Smooth muscle cell (in vitro differentiated cells): Measurements from ENCODE around the gene KIRREL3. TPM values are rescaled to one million over a fixed set of nuclear protein-coding genes. Genes with fewer than 3 reads are reported as not detected.

Experiments used
- DNase-seq: peaks from one replicate; lab custom pipeline; 2025; ENCODE audit not compliant: unreplicated experiment; lab: John Stamatoyannopoulos, UW
- H2AFZ ChIP-seq: fragments of 200-600 bp; sonication (generic); 2 replicates; pipeline ENCODE4 v1.6.0; 2016; ENCODE audit warnings: antibody characterized with exemption, low read depth, mild to moderate bottlenecking
- H3F3A ChIP-seq: fragments of 200-600 bp; sonication (generic); 2 replicates; pipeline ENCODE4 v1.6.0; 2017; ENCODE audit warnings: antibody characterized with exemption, low read depth
- H3K27ac ChIP-seq: fragments of 200-600 bp; sonication (generic); 2 replicates; pipeline ENCODE4 v1.5.1; 2016; ENCODE audit warnings: low read depth, mild to moderate bottlenecking
- H3K27me3 ChIP-seq: fragments of 200-600 bp; sonication (generic); 2 replicates; pipeline ENCODE4 v1.6.1; 2016; ENCODE audit warnings: low read depth, mild to moderate bottlenecking
- H3K36me3 ChIP-seq: fragments of 200-600 bp; sonication (generic); 2 replicates; pipeline ENCODE4 v1.5.1; 2016; ENCODE audit warnings: low read depth
- H3K4me1 ChIP-seq: fragments of 200-600 bp; sonication (generic); 2 replicates; pipeline ENCODE4 v1.5.1; 2016; ENCODE audit warnings: low read depth
- H3K4me2 ChIP-seq: fragments of 200-600 bp; sonication (generic); 2 replicates; pipeline ENCODE4 v1.6.0; 2016; ENCODE audit warnings: mild to moderate bottlenecking
- H3K4me3 ChIP-seq: fragments of 200-600 bp; sonication (generic); 2 replicates; pipeline ENCODE4 v1.5.1; 2016; ENCODE audit warnings: mild to moderate bottlenecking
- H3K79me2 ChIP-seq: fragments of 200-600 bp; sonication (generic); 2 replicates; pipeline ENCODE4 v1.6.0; 2016; ENCODE audit warnings: low read depth, mild to moderate bottlenecking
- H3K9ac ChIP-seq: fragments of 200-600 bp; sonication (generic); 2 replicates; pipeline ENCODE4 v1.6.0; 2016; ENCODE audit warnings: low read depth
- H3K9me3 ChIP-seq: fragments of 200-600 bp; sonication (generic); replicated peaks from 2 replicates; pipeline ENCODE4 v1.5.1; 2016; ENCODE audit warnings: low read depth
- H4K20me1 ChIP-seq: fragments of 200-600 bp; sonication (generic); 2 replicates; pipeline ENCODE4 v1.6.0; 2016; ENCODE audit warnings: low read depth
- WGBS: methylation state at CpG from one replicate; pipeline ENCODE4 v1.1.7; 2016; ENCODE audit warnings: low lambda C conversion rate; 5-methylcytosine and 5-hydroxymethylcytosine counted together
- polyA plus RNA-seq: library from polyadenylated mRNA; unstranded; fragments of >200 nt; fragmentation: Nextera tagmentation; extraction: Ambion mirVana; gene quantifications from 2 replicates; pipeline ENCODE4 v1.2.1, GENCODE V29; 2016
- total RNA-seq: library from RNA; depleted of rRNA; stranded (reverse); fragments of >200 nt; gene quantifications from 2 replicates; pipeline ENCODE4 v1.2.3, GENCODE V29; 2014
- TF ChIP-seq, protein P1 (sequence below): fragments of 200-600 bp; sonication (generic); IDR thresholded peaks from 2 replicates; pipeline ENCODE4 v1.5.1; 2017; ENCODE audit warnings: borderline replicate concordance, mild to moderate bottlenecking, antibody characterized with exemption; ENCODE audit not compliant: insufficient read depth, poor library complexity, severe bottlenecking

KIRREL3 gene
- total and polyA plus RNA-seq, 2 experiments from 2014 or later = 1.2 TPM; not detected in 1

DNA sequence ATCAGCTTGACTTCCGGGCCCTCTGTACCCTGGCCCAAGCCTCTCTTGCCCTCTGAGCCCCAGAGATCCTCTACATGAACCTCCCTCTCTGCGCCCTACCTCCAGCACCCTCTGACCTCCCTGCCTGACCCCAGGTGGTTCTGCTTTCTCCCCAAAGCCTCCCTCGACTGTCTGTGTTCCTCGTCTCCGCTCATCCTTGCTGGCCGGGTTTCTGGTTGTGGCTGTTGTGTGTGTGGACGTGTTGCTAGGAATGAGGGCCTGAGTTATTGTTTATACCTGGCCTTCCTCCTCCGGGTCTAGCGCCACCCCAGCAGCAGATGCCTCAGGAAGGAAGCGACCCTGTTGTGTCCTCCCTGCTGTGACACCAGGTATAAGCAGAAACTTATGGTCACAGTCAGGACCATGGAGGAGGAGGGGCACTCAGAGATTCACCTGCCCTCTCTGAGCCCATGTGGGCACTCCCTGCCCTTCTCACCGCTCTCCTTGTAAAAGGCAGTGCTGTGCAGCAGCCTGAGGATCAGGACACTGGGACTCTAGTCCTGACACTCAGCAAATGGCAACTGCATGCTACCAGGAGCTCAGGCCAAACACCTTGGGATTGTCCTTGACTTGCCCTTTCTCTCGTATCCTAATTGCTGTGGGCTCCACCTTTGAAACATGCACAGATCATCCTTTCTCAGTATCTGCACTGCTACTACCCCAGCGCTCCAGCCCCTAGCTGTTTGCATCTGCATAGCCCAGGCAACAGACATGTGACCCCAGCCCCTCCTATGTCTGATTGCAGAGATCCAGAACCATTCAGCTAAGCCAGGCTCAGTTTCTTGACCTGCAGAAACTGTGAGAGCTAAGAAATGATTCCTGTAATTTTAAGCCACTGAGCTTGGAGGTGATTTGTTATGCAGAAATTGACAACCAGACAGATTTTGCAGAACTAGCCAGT, 505.0 kb downstream of the KIRREL3 start:
- no peaks in the 10 kb centered on the region for H3F3A ChIP-seq
- H3K9ac ChIP-seq = no peak overlapping the region

DNA sequence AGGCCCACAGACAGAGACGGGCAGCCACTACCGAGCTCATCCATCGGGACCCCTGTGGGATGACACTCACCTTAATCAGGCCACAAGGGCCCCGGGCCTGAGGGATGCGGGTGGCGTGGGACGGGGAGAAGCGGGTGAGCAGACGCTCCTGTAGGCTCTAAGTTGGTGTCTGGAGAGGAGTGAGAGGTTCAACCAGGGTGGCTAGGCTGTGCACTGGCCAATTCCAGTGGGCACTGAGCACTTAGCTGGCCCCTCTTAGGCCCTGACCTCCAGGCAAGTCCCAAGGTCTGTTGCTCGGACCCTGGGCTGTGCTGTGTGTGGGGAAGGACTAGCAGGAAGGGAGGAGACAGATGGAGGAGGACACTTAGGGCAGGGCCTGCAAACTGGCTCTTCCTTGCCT, 505.7 kb downstream of the KIRREL3 start:
- Histone ChIP-seq H3K27me3 (no peaks in the 10 kb centered on the region), H3K9me3 (no peaks in the 10 kb centered on the region), H3K79me2 (no peaks in the 10 kb centered on the region), H3K36me3 (no peaks in the 10 kb centered on the region), H4K20me1 (no peaks in the 10 kb centered on the region), H3K9ac (no peak overlapping the region), H2AFZ (no peak overlapping the region), H3K27ac (no peak overlapping the region), H3K4me1 (no peaks in the 10 kb centered on the region), H3F3A (no peaks in the 10 kb centered on the region), H3K4me2 (no peak overlapping the region), H3K4me3 (no peak overlapping the region)
- TF ChIP-seq, protein P1, sequence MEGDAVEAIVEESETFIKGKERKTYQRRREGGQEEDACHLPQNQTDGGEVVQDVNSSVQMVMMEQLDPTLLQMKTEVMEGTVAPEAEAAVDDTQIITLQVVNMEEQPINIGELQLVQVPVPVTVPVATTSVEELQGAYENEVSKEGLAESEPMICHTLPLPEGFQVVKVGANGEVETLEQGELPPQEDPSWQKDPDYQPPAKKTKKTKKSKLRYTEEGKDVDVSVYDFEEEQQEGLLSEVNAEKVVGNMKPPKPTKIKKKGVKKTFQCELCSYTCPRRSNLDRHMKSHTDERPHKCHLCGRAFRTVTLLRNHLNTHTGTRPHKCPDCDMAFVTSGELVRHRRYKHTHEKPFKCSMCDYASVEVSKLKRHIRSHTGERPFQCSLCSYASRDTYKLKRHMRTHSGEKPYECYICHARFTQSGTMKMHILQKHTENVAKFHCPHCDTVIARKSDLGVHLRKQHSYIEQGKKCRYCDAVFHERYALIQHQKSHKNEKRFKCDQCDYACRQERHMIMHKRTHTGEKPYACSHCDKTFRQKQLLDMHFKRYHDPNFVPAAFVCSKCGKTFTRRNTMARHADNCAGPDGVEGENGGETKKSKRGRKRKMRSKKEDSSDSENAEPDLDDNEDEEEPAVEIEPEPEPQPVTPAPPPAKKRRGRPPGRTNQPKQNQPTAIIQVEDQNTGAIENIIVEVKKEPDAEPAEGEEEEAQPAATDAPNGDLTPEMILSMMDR = no peak
- no peak for DNase-seq
- 94% methylated on average over 10 of the region's 10 CpGs for WGBS

More for the DNA sequence above, 505.0 kb downstream of the KIRREL3 start:
- TF ChIP-seq, protein P1 = no peak
- no peaks in the 10 kb centered on the region for H3K27me3 ChIP-seq
- DNase-seq = no peak
- H3K4me1 ChIP-seq = no peaks in the 10 kb centered on the region
- no peak overlapping the region for H2AFZ ChIP-seq
- H3K4me2 ChIP-seq = no peak overlapping the region
- no peaks in the 10 kb centered on the region for H3K9me3 ChIP-seq
- H4K20me1 ChIP-seq = no peaks in the 10 kb centered on the region
- no peak overlapping the region for H3K27ac ChIP-seq
- no peaks in the 10 kb centered on the region for H3K79me2 ChIP-seq
- H3K4me3 ChIP-seq = no peak overlapping the region
- no peaks in the 10 kb centered on the region for H3K36me3 ChIP-seq
- WGBS = 89% methylated on average over 13 of the region's 13 CpGs

DNA sequence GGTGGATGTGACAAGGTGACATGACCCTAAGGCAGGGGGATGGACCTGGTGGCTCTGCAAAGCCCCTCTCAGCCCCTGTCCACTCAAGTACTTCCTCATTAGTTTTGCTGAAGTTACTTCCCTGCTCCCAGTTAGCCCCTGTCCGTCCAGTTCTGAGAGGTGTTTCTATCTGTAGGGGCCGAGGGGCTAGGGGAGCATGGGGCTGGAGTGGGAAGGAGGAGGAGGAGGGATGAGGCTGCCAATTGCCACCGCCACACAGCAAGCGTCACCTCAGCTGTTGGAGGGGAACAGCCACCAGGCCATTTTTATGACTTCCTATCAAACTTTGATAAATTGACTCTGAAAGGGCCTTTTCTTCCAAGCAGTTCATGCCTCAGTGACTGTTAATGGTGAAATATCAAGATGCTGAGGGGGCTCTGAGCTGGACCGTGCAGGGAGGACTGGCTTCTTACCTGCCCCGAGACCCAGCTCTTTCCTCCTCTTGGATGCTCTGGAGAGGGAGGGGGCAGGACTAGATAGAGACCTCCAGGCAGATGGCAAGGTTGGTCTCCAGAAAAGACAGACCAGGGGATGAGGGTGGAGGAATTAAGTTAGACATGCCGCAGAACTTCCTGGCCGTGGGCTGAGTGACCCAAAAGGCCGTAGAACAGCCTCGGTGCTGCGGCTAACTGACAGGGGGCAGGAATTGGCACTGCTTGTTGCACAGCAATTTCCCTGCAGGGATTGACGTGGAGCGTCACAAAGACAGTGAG, 508.1 kb downstream of the KIRREL3 start:
- no peaks in the 10 kb centered on the region for H3K9me3 ChIP-seq
- WGBS = 95% methylated on average over 13 of the region's 13 CpGs

More for the DNA sequence above, 508.1 kb downstream of the KIRREL3 start:
- H4K20me1 ChIP-seq = no peaks in the 10 kb centered on the region
- H3K9ac ChIP-seq = no peak overlapping the region
- no peak overlapping the region for H2AFZ ChIP-seq
- TF ChIP-seq, protein P1 = no peak
- DNase-seq = no peak
- no peaks in the 10 kb centered on the region for H3F3A ChIP-seq
- no peaks in the 10 kb centered on the region for H3K36me3 ChIP-seq
- H3K4me1 ChIP-seq = peaks cover 5% of the 10 kb centered on the region
- H3K4me3 ChIP-seq = no peak overlapping the region
- no peak overlapping the region for H3K4me2 ChIP-seq
- H3K27me3 ChIP-seq = no peaks in the 10 kb centered on the region
- no peak overlapping the region for H3K27ac ChIP-seq
- no peaks in the 10 kb centered on the region for H3K79me2 ChIP-seq
